OCI-LY7 (cell line): ENCODE measurements around the gene DHFR. TPM values are rescaled to one million over a fixed set of nuclear protein-coding genes. Genes with fewer than 3 reads are reported as not detected.

ENCODE experiments used
- BruUV-seq: library from RNA; stranded (reverse); fragments of 400-500 nt; replicated peaks from 2 replicates; lab custom pipeline; 2021; lab: Mats Ljungman, UMichigan
- CTCF ChIA-PET: fragments of 300-600 bp; sonication (Branson Sonifier 250); formaldehyde crosslinking; loops from one replicate; lab custom pipeline; 2022; ENCODE audit warnings: antibody characterized with exemption; ENCODE audit not compliant: unreplicated experiment; lab: Charles Lee
- POLR2A ChIA-PET: fragments of 300-600 bp; sonication (Branson Sonifier 250); formaldehyde crosslinking; loops from one replicate; lab custom pipeline; 2022; ENCODE audit warnings: antibody characterized with exemption; lab: Charles Lee
- DNase-seq: peaks from one replicate; pipeline ENCODE4 v3.0.0-alpha.2; 2015; ENCODE audit warnings: low spot score
- H2AFZ ChIP-seq: fragments of 200-600 bp; sonication (generic), shearing (Covaris generic); 2 replicates; pipeline ENCODE4 v1.6.1; 2014; ENCODE audit warnings: mild to moderate bottlenecking, antibody characterized with exemption, low read length, moderate library complexity
- H3K27ac ChIP-seq: fragments of 200-600 bp; sonication (generic); 2 replicates; pipeline ENCODE4 v1.5.1; 2014; ENCODE audit warnings: mixed run types, low read depth, mild to moderate bottlenecking, moderate library complexity, low read length, inconsistent platforms; ENCODE audit not compliant: poor library complexity, severe bottlenecking
- H3K36me3 ChIP-seq: fragments of 200-600 bp; sonication (generic); 2 replicates; pipeline ENCODE4 v1.6.1; 2014; ENCODE audit warnings: mild to moderate bottlenecking, antibody characterized with exemption, low read length, moderate library complexity, mixed read lengths; ENCODE audit not compliant: insufficient read depth
- H3K4me1 ChIP-seq: fragments of 200-600 bp; sonication (generic); 2 replicates; pipeline ENCODE4 v1.5.1; 2014; ENCODE audit warnings: mild to moderate bottlenecking, low read length; ENCODE audit not compliant: insufficient read depth, poor library complexity, severe bottlenecking
- H3K4me2 ChIP-seq: fragments of 200-600 bp; sonication (generic); 2 replicates; pipeline ENCODE4 v1.6.1; 2014; ENCODE audit warnings: mild to moderate bottlenecking, low read length
- H3K4me3 ChIP-seq: fragments of 200-600 bp; sonication (generic); 2 replicates; pipeline ENCODE4 v1.5.1; 2014; ENCODE audit warnings: mild to moderate bottlenecking, low read depth, low read length; ENCODE audit not compliant: poor library complexity, severe bottlenecking
- H3K79me2 ChIP-seq: fragments of 200-600 bp; sonication (generic); 2 replicates; pipeline ENCODE4 v1.6.1; 2016; ENCODE audit warnings: low read depth, mild to moderate bottlenecking, low read length, moderate library complexity, mixed read lengths; ENCODE audit not compliant: insufficient read depth
- H3K9me2 ChIP-seq: fragments of 200-600 bp; sonication (generic); 2 replicates; pipeline ENCODE4 v1.6.1; 2016; ENCODE audit warnings: mild to moderate bottlenecking, low read length, mixed read lengths; ENCODE audit not compliant: insufficient read depth
- H3K9me3 ChIP-seq: fragments of 200-600 bp; sonication (generic); 2 replicates; pipeline ENCODE4 v1.6.1; 2014; ENCODE audit warnings: mild to moderate bottlenecking, mixed run types, low read length, mixed read lengths
- H4K20me1 ChIP-seq: fragments of 200-600 bp; sonication (generic); 2 replicates; pipeline ENCODE4 v1.6.1; 2014; ENCODE audit warnings: mild to moderate bottlenecking, antibody characterized with exemption, low read length, moderate library complexity, mixed read lengths; ENCODE audit not compliant: insufficient read depth
- EZH2phosphoT487 ChIP-seq: fragments of 200-600 bp; sonication (generic); IDR thresholded peaks from 2 replicates; pipeline ENCODE4 v1.6.1; 2018; ENCODE audit warnings: low read depth, borderline replicate concordance, mild to moderate bottlenecking, mixed run types, antibody characterized with exemption, low read length, moderate library complexity, mixed read lengths
- intact Hi-C: fragments of 100-400 bp; cut with micrococcal nuclease; formaldehyde crosslinking; loops from one replicate; pipeline ENCODE4 v1.10.0; 2022; ENCODE audit not compliant: unreplicated experiment
- total RNA-seq, 2 experiments: library from RNA; depleted of rRNA in 1 of 2; stranded (reverse); fragments of >200 nt in 1 of 2; shearing (Covaris generic) in 1 of 2; gene quantifications; 2 replicates each; pipeline ENCODE4 v1.2.3, GENCODE V29; 2014 to 2022
- TF ChIP-seq, protein P1 (sequence below): fragments of 200-600 bp; sonication (generic); conservative IDR thresholded peaks from 2 replicates; pipeline ENCODE4 v1.5.1; 2014; ENCODE audit warnings: mild to moderate bottlenecking, antibody characterized with exemption, low read length, moderate library complexity, mixed read lengths

Gene DHFR
- total RNA-seq, 2 experiments from 2014 or later, result 115 to 164 TPM

DNA sequence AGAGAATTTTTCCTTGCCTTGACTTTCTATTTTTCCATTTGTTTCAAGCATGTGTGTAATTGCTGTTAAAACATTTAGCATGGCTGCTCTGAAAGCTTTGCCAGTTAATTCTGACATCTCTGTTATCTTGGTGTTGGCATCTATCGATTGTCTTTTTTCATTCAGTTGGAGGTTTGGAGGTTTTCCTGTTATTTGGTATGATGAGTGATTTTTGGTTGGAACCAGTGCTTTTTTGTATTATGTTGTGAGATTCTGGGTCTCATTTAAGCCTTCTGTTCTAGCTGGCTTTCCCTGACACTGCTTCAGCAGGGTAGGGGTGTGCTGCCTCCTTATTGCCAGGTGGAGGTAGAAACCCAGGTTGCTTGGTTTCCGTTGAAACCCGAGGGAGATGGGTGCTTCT is 40.9 kb upstream of the DHFR start:
- Histone ChIP-seq H3K9me2 (no peaks in the 10 kb centered on the region), H3K4me3 (no peak overlapping the region), H3K36me3 (peaks cover 43% of the 10 kb centered on the region), H3K9me3 (no peaks in the 10 kb centered on the region), H3K27ac (no peak overlapping the region), H2AFZ (no peak overlapping the region), H4K20me1 (0 out of 2 replicates have a peak, but pooled peaks cover 2% of the 10 kb centered on the region), H3K4me2 (no peak overlapping the region), H3K79me2 (no peaks in the 10 kb centered on the region), H3K4me1 (no peaks in the 10 kb centered on the region)
- TF ChIP-seq EZH2phosphoT487, result no peak
- TF ChIP-seq, protein P1, sequence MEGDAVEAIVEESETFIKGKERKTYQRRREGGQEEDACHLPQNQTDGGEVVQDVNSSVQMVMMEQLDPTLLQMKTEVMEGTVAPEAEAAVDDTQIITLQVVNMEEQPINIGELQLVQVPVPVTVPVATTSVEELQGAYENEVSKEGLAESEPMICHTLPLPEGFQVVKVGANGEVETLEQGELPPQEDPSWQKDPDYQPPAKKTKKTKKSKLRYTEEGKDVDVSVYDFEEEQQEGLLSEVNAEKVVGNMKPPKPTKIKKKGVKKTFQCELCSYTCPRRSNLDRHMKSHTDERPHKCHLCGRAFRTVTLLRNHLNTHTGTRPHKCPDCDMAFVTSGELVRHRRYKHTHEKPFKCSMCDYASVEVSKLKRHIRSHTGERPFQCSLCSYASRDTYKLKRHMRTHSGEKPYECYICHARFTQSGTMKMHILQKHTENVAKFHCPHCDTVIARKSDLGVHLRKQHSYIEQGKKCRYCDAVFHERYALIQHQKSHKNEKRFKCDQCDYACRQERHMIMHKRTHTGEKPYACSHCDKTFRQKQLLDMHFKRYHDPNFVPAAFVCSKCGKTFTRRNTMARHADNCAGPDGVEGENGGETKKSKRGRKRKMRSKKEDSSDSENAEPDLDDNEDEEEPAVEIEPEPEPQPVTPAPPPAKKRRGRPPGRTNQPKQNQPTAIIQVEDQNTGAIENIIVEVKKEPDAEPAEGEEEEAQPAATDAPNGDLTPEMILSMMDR, result no peak
- intact Hi-C loops, result no loop called here
- CTCF ChIA-PET, result no interaction called here
- BruUV-seq, result no TSS peak
- no peak for DNase-seq
- POLR2A ChIA-PET, result no interaction called here

DNA sequence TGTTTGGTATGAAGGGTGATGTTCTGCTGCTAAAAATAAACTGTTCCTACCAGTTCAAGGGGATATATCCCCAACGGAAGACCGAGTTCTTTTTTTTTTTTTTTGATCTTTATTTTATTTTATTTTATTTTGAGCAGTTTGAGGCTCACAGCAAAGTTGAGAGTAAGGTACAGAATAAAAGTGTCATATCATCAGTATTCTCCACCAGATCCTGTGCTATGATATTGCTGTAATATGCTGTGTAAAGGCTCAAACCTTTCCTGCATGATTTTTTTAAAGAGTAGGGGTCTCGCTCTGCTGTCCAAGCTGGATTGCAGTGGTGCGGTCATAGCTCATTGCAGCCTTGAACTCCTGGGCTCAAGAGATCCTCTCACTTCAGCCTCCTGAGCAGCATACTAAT is 34.8 kb upstream of the DHFR start:
- no peaks in the 10 kb centered on the region for H3K4me1 ChIP-seq
- H3K79me2 ChIP-seq, result peaks cover 26% of the 10 kb centered on the region
- DNase-seq, result no peak
- intact Hi-C loops, result loop anchor here (5.0 kb wide), 1 partner anchor 478 kb away; no protein-coding TSS in a partner anchor
- H3K9me2 ChIP-seq, result no peaks in the 10 kb centered on the region
- BruUV-seq, result no TSS peak
- H3K4me3 ChIP-seq, result no peak overlapping the region
- no peak overlapping the region for H3K27ac ChIP-seq
- no peak overlapping the region for H2AFZ ChIP-seq
- no peak for TF ChIP-seq EZH2phosphoT487
- TF ChIP-seq, protein P1, result no peak
- peaks cover 4% of the 10 kb centered on the region; the same call in 1 of the 2 replicates for H3K9me3 ChIP-seq
- ChIA-PET CTCF (no interaction called here), POLR2A (no interaction called here)
- peaks cover 47% of the 10 kb centered on the region for H3K36me3 ChIP-seq
- H4K20me1 ChIP-seq, result 0 out of 2 replicates have a peak, but pooled peaks cover 6% of the 10 kb centered on the region
- no peak overlapping the region for H3K4me2 ChIP-seq

DNA sequence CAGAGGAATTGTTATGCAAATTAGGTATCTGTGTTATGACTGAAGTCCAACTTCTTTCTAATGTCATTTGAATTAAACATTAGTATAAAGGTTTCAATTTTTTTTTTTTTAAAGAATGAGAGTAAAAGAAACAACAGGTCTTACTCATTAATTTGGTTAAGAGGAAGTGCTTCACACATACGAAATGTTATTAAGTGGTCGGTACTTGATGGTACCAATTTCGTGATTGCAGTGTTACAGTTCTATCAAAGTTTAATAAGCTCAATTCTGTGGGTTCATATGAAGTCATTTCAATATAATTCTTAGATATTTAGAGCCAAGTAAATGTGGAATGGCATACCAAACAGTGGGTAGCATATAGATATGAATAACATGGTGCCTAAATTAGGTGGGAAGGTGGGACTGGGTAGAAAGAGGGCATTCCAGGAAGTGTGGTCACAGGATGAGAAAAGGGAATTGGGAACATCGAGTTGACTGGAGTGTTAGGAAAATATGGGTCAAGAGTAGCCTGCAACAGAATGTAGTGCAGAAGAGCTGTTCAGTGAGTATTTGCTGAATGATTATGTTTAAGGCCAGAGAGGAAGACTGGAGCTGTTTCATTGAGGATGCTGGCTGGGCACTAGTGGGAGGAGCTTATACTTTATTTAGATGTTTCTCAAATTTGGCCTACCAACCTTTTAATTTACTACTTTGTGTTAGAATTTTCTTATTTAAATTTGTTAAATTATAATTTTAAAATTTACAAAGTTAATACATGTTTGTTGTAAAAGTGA is 34.1 kb upstream of the DHFR start:
- H3K4me1 ChIP-seq, result no peaks in the 10 kb centered on the region
- H3K27ac ChIP-seq, result no peak overlapping the region
- no peak overlapping the region for H2AFZ ChIP-seq
- POLR2A ChIA-PET, result no interaction called here
- no peaks in the 10 kb centered on the region for H3K9me2 ChIP-seq
- H3K79me2 ChIP-seq, result peaks cover 30% of the 10 kb centered on the region
- TF ChIP-seq EZH2phosphoT487, result no peak
- TF ChIP-seq, protein P1, result no peak
- no peak for DNase-seq
- H3K4me2 ChIP-seq, result no peak overlapping the region
- intact Hi-C loops, result loop anchor here (5.0 kb wide), 1 partner anchor 478 kb away; no protein-coding TSS in a partner anchor
- no peak overlapping the region for H3K4me3 ChIP-seq
- peaks cover 12% of the 10 kb centered on the region; the same call in 1 of the 2 replicates for H3K9me3 ChIP-seq
- no TSS peak for BruUV-seq
- H4K20me1 ChIP-seq, result 0 out of 2 replicates have a peak, but pooled peaks cover 6% of the 10 kb centered on the region
- peaks cover 51% of the 10 kb centered on the region for H3K36me3 ChIP-seq
- CTCF ChIA-PET, result no interaction called here
